Measurements from ENCODE around the gene TRIM49B.
"Not testable (repeated sequence)": the region's sequence is repeated elsewhere in the genome, so short reads cannot be mapped to it uniquely, and the experiment has no call there.

DNA sequence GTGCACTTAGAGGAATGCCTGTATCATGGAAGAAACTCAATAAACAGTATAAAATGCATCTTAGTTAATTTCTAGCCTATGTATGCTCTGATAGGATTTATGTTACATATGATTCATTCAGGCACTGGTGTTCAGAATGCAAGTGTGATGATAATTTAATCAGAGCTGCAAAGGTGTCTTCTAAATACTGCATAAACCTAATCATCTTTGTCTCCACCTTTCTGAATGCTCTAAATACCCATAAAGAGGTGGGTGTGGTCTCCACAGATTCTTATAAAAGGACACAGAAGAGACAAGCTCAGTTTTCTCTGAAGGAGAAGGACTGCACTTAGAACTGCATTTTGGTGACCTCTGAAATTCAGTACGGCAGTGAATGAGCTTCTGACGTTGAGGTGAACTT is at the start of gene TRIM49B:
- TF ChIP-seq, protein P1, sequence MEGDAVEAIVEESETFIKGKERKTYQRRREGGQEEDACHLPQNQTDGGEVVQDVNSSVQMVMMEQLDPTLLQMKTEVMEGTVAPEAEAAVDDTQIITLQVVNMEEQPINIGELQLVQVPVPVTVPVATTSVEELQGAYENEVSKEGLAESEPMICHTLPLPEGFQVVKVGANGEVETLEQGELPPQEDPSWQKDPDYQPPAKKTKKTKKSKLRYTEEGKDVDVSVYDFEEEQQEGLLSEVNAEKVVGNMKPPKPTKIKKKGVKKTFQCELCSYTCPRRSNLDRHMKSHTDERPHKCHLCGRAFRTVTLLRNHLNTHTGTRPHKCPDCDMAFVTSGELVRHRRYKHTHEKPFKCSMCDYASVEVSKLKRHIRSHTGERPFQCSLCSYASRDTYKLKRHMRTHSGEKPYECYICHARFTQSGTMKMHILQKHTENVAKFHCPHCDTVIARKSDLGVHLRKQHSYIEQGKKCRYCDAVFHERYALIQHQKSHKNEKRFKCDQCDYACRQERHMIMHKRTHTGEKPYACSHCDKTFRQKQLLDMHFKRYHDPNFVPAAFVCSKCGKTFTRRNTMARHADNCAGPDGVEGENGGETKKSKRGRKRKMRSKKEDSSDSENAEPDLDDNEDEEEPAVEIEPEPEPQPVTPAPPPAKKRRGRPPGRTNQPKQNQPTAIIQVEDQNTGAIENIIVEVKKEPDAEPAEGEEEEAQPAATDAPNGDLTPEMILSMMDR (IDR thresholded peaks at IDR 0.05; ENCODE audit: low read length) = not testable (repeated sequence)
- not testable (repeated sequence) for TF ChIP-seq EZH2 (optimal IDR thresholded peaks at IDR 0.05; ENCODE audit: low read depth, low read length); EZH2phosphoT487 (IDR thresholded peaks at IDR 0.05; ENCODE audit: low read length)

Data from MM.1S (cell line).